ENCODE results near the gene RPAP3. TPM values are rescaled to one million over a fixed set of nuclear protein-coding genes. Genes with fewer than 3 reads are reported as not detected.

RPAP3 gene
- total RNA-seq, 1 donor from 2014 or later: 39.9 TPM

DNA sequence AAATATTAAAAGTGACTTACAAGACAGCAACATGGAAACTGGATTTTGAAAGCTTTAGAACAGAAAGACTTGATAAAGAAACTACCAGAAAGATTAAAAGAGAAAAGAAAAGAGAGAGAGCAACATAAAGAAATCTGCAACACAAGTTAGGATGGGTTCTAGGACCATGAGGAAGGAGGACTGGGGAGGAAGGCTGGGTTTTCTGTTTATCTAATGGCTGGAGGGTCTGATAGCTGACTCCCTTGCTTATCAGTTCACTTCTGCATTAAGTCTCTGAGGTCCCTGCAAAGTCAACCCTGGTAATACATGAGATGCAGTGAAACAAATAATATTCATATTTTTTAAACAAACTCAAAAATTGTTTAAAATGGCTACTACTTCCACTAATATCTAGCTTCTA, 90.1 kb downstream of the RPAP3 start:
- TF ChIP-seq, protein P1, sequence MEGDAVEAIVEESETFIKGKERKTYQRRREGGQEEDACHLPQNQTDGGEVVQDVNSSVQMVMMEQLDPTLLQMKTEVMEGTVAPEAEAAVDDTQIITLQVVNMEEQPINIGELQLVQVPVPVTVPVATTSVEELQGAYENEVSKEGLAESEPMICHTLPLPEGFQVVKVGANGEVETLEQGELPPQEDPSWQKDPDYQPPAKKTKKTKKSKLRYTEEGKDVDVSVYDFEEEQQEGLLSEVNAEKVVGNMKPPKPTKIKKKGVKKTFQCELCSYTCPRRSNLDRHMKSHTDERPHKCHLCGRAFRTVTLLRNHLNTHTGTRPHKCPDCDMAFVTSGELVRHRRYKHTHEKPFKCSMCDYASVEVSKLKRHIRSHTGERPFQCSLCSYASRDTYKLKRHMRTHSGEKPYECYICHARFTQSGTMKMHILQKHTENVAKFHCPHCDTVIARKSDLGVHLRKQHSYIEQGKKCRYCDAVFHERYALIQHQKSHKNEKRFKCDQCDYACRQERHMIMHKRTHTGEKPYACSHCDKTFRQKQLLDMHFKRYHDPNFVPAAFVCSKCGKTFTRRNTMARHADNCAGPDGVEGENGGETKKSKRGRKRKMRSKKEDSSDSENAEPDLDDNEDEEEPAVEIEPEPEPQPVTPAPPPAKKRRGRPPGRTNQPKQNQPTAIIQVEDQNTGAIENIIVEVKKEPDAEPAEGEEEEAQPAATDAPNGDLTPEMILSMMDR (conservative IDR thresholded peaks at IDR 0.05): no peak
- Mint-ChIP-seq H3K9me3 (peaks cover 8% of the 10 kb centered on the region), H3K36me3 (peaks cover 25% of the 10 kb centered on the region), H3K4me3 (no peak overlapping the region), H3K27ac (no peak overlapping the region), H3K27me3 (no peaks in the 10 kb centered on the region), H3K4me1 (ENCODE audit: unreplicated experiment) (no peaks in the 10 kb centered on the region)
- DNase-seq (ENCODE audit: extremely low spot score, unreplicated experiment): no peak

DNA sequence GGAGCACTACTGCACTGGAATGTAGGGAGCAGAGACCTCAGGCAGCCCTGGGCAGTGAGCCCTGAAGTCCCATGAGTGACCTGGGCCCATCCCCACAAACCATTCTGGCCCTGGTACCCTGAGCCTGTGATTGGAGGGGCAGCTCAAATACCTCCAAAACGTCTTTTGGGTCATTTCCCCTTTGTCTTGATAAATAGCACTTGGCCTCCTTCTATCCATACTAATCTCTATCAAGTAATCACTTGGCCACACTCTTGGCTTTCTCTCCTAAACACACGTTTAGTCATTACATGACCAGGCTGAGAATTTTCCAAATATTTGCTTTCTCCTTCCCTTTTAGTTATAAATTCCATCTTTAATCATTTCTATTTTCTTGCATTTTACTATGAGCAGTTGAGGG, 91.3 kb downstream of the RPAP3 start:
- no peak overlapping the region for H3K4me3 Mint-ChIP-seq
- peaks cover 29% of the 10 kb centered on the region for H3K36me3 Mint-ChIP-seq
- no peak overlapping the region for H3K27ac Mint-ChIP-seq
- TF ChIP-seq, protein P1 (conservative IDR thresholded peaks at IDR 0.05): no peak
- H3K9me3 Mint-ChIP-seq: peaks cover 8% of the 10 kb centered on the region
- H3K4me1 Mint-ChIP-seq (ENCODE audit: unreplicated experiment): no peaks in the 10 kb centered on the region
- no peak for DNase-seq (ENCODE audit: extremely low spot score, unreplicated experiment)
- H3K27me3 Mint-ChIP-seq: no peaks in the 10 kb centered on the region

DNA sequence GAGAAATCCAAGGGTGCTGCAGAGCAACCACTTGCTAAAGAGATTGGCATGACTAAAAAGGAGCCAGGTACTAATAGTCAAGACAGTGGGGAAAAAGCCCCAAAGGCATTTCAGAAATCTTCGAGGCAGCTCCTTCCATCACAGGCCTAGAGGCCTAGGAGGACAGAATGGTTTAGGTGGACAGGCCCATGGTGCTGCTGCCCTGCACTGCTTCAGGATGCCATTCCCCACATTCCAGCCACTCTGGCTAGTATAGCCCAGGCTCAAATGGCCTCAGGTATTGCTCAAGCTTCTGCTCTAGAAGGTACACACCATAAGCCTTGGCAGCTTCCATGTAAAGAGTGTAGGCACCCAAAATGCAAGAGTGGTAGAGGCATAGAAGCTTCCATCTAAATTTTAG, 92.9 kb downstream of the RPAP3 start:
- H3K4me3 Mint-ChIP-seq: no peak overlapping the region
- no peaks in the 10 kb centered on the region for H3K27me3 Mint-ChIP-seq
- TF ChIP-seq, protein P1 (conservative IDR thresholded peaks at IDR 0.05): no peak
- no peak overlapping the region for H3K27ac Mint-ChIP-seq
- no peaks in the 10 kb centered on the region for H3K4me1 Mint-ChIP-seq (ENCODE audit: unreplicated experiment)
- peaks cover 18% of the 10 kb centered on the region for H3K36me3 Mint-ChIP-seq
- no peak for DNase-seq (ENCODE audit: extremely low spot score, unreplicated experiment)
- peaks cover 9% of the 10 kb centered on the region for H3K9me3 Mint-ChIP-seq

DNA sequence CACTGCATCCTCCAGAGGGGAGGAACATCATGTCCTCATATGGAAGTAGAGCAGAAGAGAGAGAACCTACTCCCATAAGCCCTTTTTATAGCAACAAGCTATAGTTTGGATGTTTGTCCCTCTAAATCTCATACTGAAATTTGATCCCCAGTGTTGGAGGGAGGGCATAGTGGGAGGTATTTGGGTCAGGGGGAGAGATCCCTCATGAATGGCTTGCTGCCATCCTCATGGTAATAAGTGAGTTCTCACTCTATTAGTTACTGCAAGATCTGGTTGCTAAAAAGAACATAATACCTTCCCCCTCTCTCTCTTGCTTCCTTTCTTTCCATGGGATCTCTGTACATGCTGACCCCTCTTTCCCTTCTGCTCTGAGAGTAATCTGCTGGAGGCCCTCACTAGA, 93.9 kb downstream of the RPAP3 start:
- H3K4me3 Mint-ChIP-seq: no peak overlapping the region
- no peaks in the 10 kb centered on the region for H3K4me1 Mint-ChIP-seq (ENCODE audit: unreplicated experiment)
- TF ChIP-seq, protein P1 (conservative IDR thresholded peaks at IDR 0.05): no peak
- H3K27ac Mint-ChIP-seq: no peak overlapping the region
- no peaks in the 10 kb centered on the region for H3K27me3 Mint-ChIP-seq
- peaks cover 22% of the 10 kb centered on the region for H3K36me3 Mint-ChIP-seq
- H3K9me3 Mint-ChIP-seq: peaks cover 17% of the 10 kb centered on the region
- DNase-seq (ENCODE audit: extremely low spot score, unreplicated experiment): no peak

Other genes starting within 250 kb of the RPAP3 start
- gene ENDOU, start 19.5 kb upstream of the RPAP3 start, total RNA-seq (ENCODE audit: low replicate concordance): 3.7 and 18.9 TPM in 2 replicates
- gene RAPGEF3, start 52.9 kb upstream of the RPAP3 start, total RNA-seq (ENCODE audit: low replicate concordance): 3.7 and 4.9 TPM in 2 replicates
- gene SLC48A1, start 67.2 kb upstream of the RPAP3 start, total RNA-seq (ENCODE audit: low replicate concordance): 19.7 and 37.4 TPM in 2 replicates
- gene HDAC7, start 113.9 kb upstream of the RPAP3 start, total RNA-seq (ENCODE audit: low replicate concordance): 71.5 and 76.1 TPM in 2 replicates
- gene VDR, start 199.0 kb upstream of the RPAP3 start, total RNA-seq (ENCODE audit: low replicate concordance): 0.77 and 1.5 TPM in 2 replicates